Measurements from ENCODE around the gene FAM210A. TPM values are rescaled to one million over a fixed set of nuclear protein-coding genes. Genes with fewer than 3 reads are reported as not detected.

The FAM210A gene
- total RNA-seq: 9.0 and 9.6 TPM in 2 replicates

GRCh38 chr18:13726232-13726971 lies at the start of gene FAM210A, which contains the start of gene RNMT:
TSS of gene FAM210A (minus strand) at chr18:13726558. CDS start at chr18:13682077, 44,481 bp downstream.
TSS of gene RNMT (plus strand) at chr18:13726673. CDS start at chr18:13731518, 4,845 bp downstream.

Other genes with a start within 250 kb of the FAM210A start
- 11.0 and 11.1 TPM in 2 replicates for gene RNMT, start 115 bp upstream of the FAM210A start, total RNA-seq
- gene MC5R, start 97.6 kb upstream of the FAM210A start, total RNA-seq: not detected in 2 replicates
- not detected in 2 replicates for gene MC2R, start 189.0 kb upstream of the FAM210A start, total RNA-seq

Measured in mesangial cell (primary cell).